Parathyroid adenoma (tissue), 2 donors: ENCODE measurements around the gene BASP1.

ENCODE experiments used
- H2AFZ ChIP-seq: fragments of 300-600 bp; sonication (generic); one replicate; pipeline ENCODE4 v1.7.0; 2017; ENCODE audit warnings: antibody characterized with exemption, mild to moderate bottlenecking
- H3K27ac ChIP-seq: fragments of 300-600 bp; sonication (generic); one replicate; pipeline ENCODE4 v1.7.0; 2017
- H3K27me3 ChIP-seq: fragments of 300-600 bp; sonication (generic); one replicate; pipeline ENCODE4 v1.7.0; 2017; ENCODE audit warnings: low read length; ENCODE audit not compliant: control insufficient read depth, insufficient read depth
- H3K36me3 ChIP-seq: fragments of 300-600 bp; sonication (generic); one replicate; pipeline ENCODE4 v1.7.0; 2017; ENCODE audit warnings: low read length; ENCODE audit not compliant: control insufficient read depth, insufficient read depth
- H3K4me1 ChIP-seq: fragments of 300-600 bp; sonication (generic); one replicate; pipeline ENCODE4 v1.7.0; 2017; ENCODE audit warnings: control low read depth
- H3K4me2 ChIP-seq: fragments of 300-600 bp; sonication (generic); one replicate; pipeline ENCODE4 v1.7.0; 2017; ENCODE audit warnings: low read length
- H3K4me3 ChIP-seq: fragments of 300-600 bp; sonication (generic); one replicate; pipeline ENCODE4 v1.7.0; 2017; ENCODE audit warnings: low read depth, low read length
- H3K79me2 ChIP-seq: fragments of 300-600 bp; sonication (generic); one replicate; pipeline ENCODE4 v1.7.0; 2017; ENCODE audit warnings: control low read depth
- H3K9ac ChIP-seq: fragments of 300-600 bp; sonication (generic); one replicate; pipeline ENCODE4 v1.7.0; 2017; ENCODE audit warnings: mild to moderate bottlenecking
- H3K9me3 ChIP-seq: fragments of 300-600 bp; sonication (generic); one replicate; pipeline ENCODE4 v1.7.0; 2017; ENCODE audit warnings: low read length; ENCODE audit not compliant: control insufficient read depth
- CTCF ChIP-seq: fragments of 300-600 bp; sonication (generic); IDR thresholded peaks from one replicate; pipeline ENCODE4 v1.7.0; 2017; ENCODE audit warnings: antibody characterized with exemption, mild to moderate bottlenecking
- donor health status: primary hyperparathyroidism.

Gene BASP1

GRCh38 chr5:17294639-17295311, 77.3 kb downstream of the BASP1 start:
- H3K36me3 ChIP-seq: no peaks in the 10 kb centered on the region
- H2AFZ ChIP-seq: no peak overlapping the region
- H3K4me2 ChIP-seq: no peak overlapping the region
- H3K4me1 ChIP-seq: no peaks in the 10 kb centered on the region
- no peak overlapping the region for H3K27ac ChIP-seq
- no peak for TF ChIP-seq CTCF
- H3K27me3 ChIP-seq: no peaks in the 10 kb centered on the region
- no peaks in the 10 kb centered on the region for H3K9me3 ChIP-seq
- H3K9ac ChIP-seq: no peak overlapping the region
- H3K4me3 ChIP-seq: no peak overlapping the region
- no peaks in the 10 kb centered on the region for H3K79me2 ChIP-seq

GRCh38 chr5:17295671-17296070, 78.2 kb downstream of the BASP1 start:
- H3K4me1 ChIP-seq: no peaks in the 10 kb centered on the region
- no peak overlapping the region for H3K27ac ChIP-seq
- no peak overlapping the region for H2AFZ ChIP-seq
- H3K9me3 ChIP-seq: no peaks in the 10 kb centered on the region
- no peaks in the 10 kb centered on the region for H3K36me3 ChIP-seq
- no peaks in the 10 kb centered on the region for H3K79me2 ChIP-seq
- H3K4me3 ChIP-seq: no peak overlapping the region
- TF ChIP-seq CTCF: no peak
- H3K9ac ChIP-seq: no peak overlapping the region
- no peaks in the 10 kb centered on the region for H3K27me3 ChIP-seq
- no peak overlapping the region for H3K4me2 ChIP-seq

- H3K4me3 ChIP-seq: no peak overlapping the region
- no peak overlapping the region for H3K4me2 ChIP-seq
- no peak overlapping the region for H2AFZ ChIP-seq
- no peaks in the 10 kb centered on the region for H3K36me3 ChIP-seq
- no peaks in the 10 kb centered on the region for H3K4me1 ChIP-seq
- no peak overlapping the region for H3K9ac ChIP-seq
- no peaks in the 10 kb centered on the region for H3K27me3 ChIP-seq
- H3K79me2 ChIP-seq: no peaks in the 10 kb centered on the region
- H3K27ac ChIP-seq: no peak overlapping the region
- no peaks in the 10 kb centered on the region for H3K9me3 ChIP-seq
- no peak for TF ChIP-seq CTCF
These were observed 84.7 kb downstream of the BASP1 start for GRCh38 chr5:17302106-17302505.

GRCh38 chr5:17302604-17303003, 85.2 kb downstream of the BASP1 start:
- no peak overlapping the region for H3K9ac ChIP-seq
- no peaks in the 10 kb centered on the region for H3K79me2 ChIP-seq
- no peak overlapping the region for H3K27ac ChIP-seq
- H3K27me3 ChIP-seq: no peaks in the 10 kb centered on the region
- H3K4me2 ChIP-seq: no peak overlapping the region
- no peaks in the 10 kb centered on the region for H3K36me3 ChIP-seq
- no peaks in the 10 kb centered on the region for H3K9me3 ChIP-seq
- no peak overlapping the region for H2AFZ ChIP-seq
- H3K4me3 ChIP-seq: no peak overlapping the region
- TF ChIP-seq CTCF: no peak
- no peaks in the 10 kb centered on the region for H3K4me1 ChIP-seq

- H3K4me3 ChIP-seq: no peak overlapping the region
- H3K4me2 ChIP-seq: no peak overlapping the region
- no peak for TF ChIP-seq CTCF
These were observed 86.9 kb downstream of the BASP1 start for GRCh38 chr5:17304282-17304681.

More at GRCh38 chr5:17304282-17304681, 86.9 kb downstream of the BASP1 start:
- Histone ChIP-seq H2AFZ (no peak overlapping the region), H3K9me3 (no peaks in the 10 kb centered on the region), H3K79me2 (no peaks in the 10 kb centered on the region), H3K27ac (no peak overlapping the region), H3K27me3 (no peaks in the 10 kb centered on the region), H3K9ac (no peak overlapping the region), H3K4me1 (no peaks in the 10 kb centered on the region), H3K36me3 (no peaks in the 10 kb centered on the region)
